Peyer's patch (tissue), 4 donors: ENCODE measurements around the gene CFAP107.

Experiments
- CTCF ChIP-seq, 6 experiments: fragments of 450-650 bp in 4 of 6; fragments of 200-600 bp in 2 of 6; sonication (generic) in 1 of 6; IDR thresholded peaks; one replicate each; pipeline ENCODE4 v1.5.1; 2017 to 2019; ENCODE audit warnings: antibody characterized with exemption in 6 of 6, mild to moderate bottlenecking in 3 of 6, moderate library complexity in 1 of 6
- POLR2A ChIP-seq, 2 donors: fragments of 450-650 bp; IDR thresholded peaks; one replicate each; pipeline ENCODE4 v1.5.1; 2017; ENCODE audit warnings: antibody characterized with exemption in 2 of 2, mild to moderate bottlenecking in 2 of 2, moderate library complexity in 2 of 2

GRCh38 chr1:12757836-12758235 lies 11.8 kb downstream of the CFAP107 start:
- TF ChIP-seq CTCF (IDR thresholded peaks at IDR 0.05) (no peak), POLR2A (IDR thresholded peaks at IDR 0.05) (no peak)
